Keratinocyte (primary cell): ENCODE data around the gene MMP14. TPM values are rescaled to one million over a fixed set of nuclear protein-coding genes. Genes with fewer than 3 reads are reported as not detected.
A peak's percentile ranks its signal among the peaks of the same experiment; 100 is the strongest.

Experiments used
- DNase-seq: peaks from one replicate; pipeline ENCODE4 v3.0.0-alpha.2; 2011; ENCODE audit warnings: low read depth, missing footprints, low spot score
- FAIRE-seq: peaks from 2 replicates; lab custom pipeline; 2011; peaks lifted over from hg19 to GRCh38; lab: Jason Lieb, UNC
- H2AFZ ChIP-seq: 2 replicates; pipeline ENCODE4 v1.6.0; 2012; ENCODE audit warnings: low read length, control low read depth, inconsistent platforms; ENCODE audit not compliant: control insufficient read depth
- H3K27ac ChIP-seq: 2 replicates; pipeline ENCODE4 v1.5.1; 2011; ENCODE audit warnings: low read length; ENCODE audit not compliant: control insufficient read depth, insufficient read depth
- H3K27me3 ChIP-seq: 3 replicates; pipeline ENCODE4 v1.6.0; 2011; ENCODE audit warnings: low read length; ENCODE audit not compliant: control insufficient read depth, insufficient read depth; ENCODE audit errors: extremely low read depth
- H3K36me3 ChIP-seq, 2 experiments: 2 replicates in 1 of 2; 3 replicates in 1 of 2; pipeline ENCODE4 v1.5.1; 2011; ENCODE audit warnings: low read length in 2 of 2, mild to moderate bottlenecking in 1 of 2; ENCODE audit not compliant: control insufficient read depth in 2 of 2, insufficient read depth in 2 of 2; ENCODE audit errors: extremely low read depth in 1 of 2
- H3K4me1 ChIP-seq: 3 replicates; pipeline ENCODE4 v1.5.1; 2011; ENCODE audit warnings: low read length; ENCODE audit not compliant: control insufficient read depth, insufficient read depth; ENCODE audit errors: extremely low read depth
- H3K4me2 ChIP-seq: 3 replicates; pipeline ENCODE4 v1.6.0; 2011; ENCODE audit warnings: low read depth, low read length; ENCODE audit not compliant: control insufficient read depth, insufficient read depth; ENCODE audit errors: extremely low read depth
- H3K4me3 ChIP-seq, 3 experiments: fragments of 200-600 bp in 1 of 3; sonication (generic) in 1 of 3; 2 replicates in 2 of 3; 3 replicates in 1 of 3; pipeline ENCODE4 v1.5.1; 2011 to 2016; ENCODE audit warnings: low read length in 3 of 3, mild to moderate bottlenecking in 3 of 3, control low read depth in 2 of 3, inconsistent platforms in 1 of 3, low read depth in 1 of 3, mixed read lengths in 1 of 3, mixed run types in 1 of 3, moderate library complexity in 1 of 3; ENCODE audit not compliant: control insufficient read depth in 2 of 3, insufficient read depth in 2 of 3; ENCODE audit errors: extremely low read depth in 1 of 3
- H3K79me2 ChIP-seq: 2 replicates; pipeline ENCODE4 v1.6.0; 2012; ENCODE audit warnings: low read length; ENCODE audit not compliant: control insufficient read depth, insufficient read depth
- H3K9ac ChIP-seq: 3 replicates; pipeline ENCODE4 v1.6.0; 2011; ENCODE audit warnings: low read length; ENCODE audit not compliant: control insufficient read depth, insufficient read depth; ENCODE audit errors: extremely low read depth
- H3K9me1 ChIP-seq: 3 replicates; pipeline ENCODE4 v1.6.0; 2011; ENCODE audit warnings: low read length; ENCODE audit not compliant: control insufficient read depth, insufficient read depth; ENCODE audit errors: extremely low read depth
- H3K9me3 ChIP-seq: 2 replicates; pipeline ENCODE4 v1.5.1; 2012; ENCODE audit warnings: low read depth, low read length; ENCODE audit not compliant: control insufficient read depth
- H4K20me1 ChIP-seq: 3 replicates; pipeline ENCODE4 v1.6.0; 2011; ENCODE audit warnings: low read length; ENCODE audit not compliant: control insufficient read depth, insufficient read depth; ENCODE audit errors: extremely low read depth
- CTCF ChIP-seq, 3 experiments: IDR thresholded peaks in 1 of 3; conservative IDR thresholded peaks in 1 of 3; optimal IDR thresholded peaks in 1 of 3; 2 replicates in 2 of 3; 3 replicates in 1 of 3; pipeline versions ENCODE3 to v1.5.1; 2011; ENCODE audit warnings: low read length in 3 of 3, mild to moderate bottlenecking in 3 of 3, moderate library complexity in 2 of 3, control low read depth in 1 of 3, inconsistent platforms in 1 of 3; ENCODE audit not compliant: insufficient read depth in 2 of 3; ENCODE audit errors: extremely low read depth in 1 of 3
- EZH2 ChIP-seq: IDR thresholded peaks from one replicate; pipeline ENCODE4 v1.6.1; 2012; ENCODE audit warnings: inconsistent platforms, mild to moderate bottlenecking, low read length, moderate library complexity
- dilution Hi-C: fragments of 300-500 bp; cut with MboI; formaldehyde crosslinking; loops from one replicate; pipeline ENCODE4 v1.7.0; 2020; ENCODE audit warnings: low sequenced_read_pairs; ENCODE audit not compliant: extremely low pct_ligation_motif_present
- polyA plus RNA-seq, 5 experiments: library from polyadenylated mRNA; depleted of rRNA in 3 of 5; stranded (reverse) in 3 of 5; stranded (forward) in 1 of 5; unstranded in 1 of 5; fragments of >200 nt; gene quantifications; 1 replicate in 1 of 5; 2 replicates in 3 of 5; 3 replicates in 1 of 5; pipeline versions ENCODE4 v1.2.1 to v1.2.3, GENCODE V29; 2011 to 2012; ENCODE audit warnings: missing spikeins in 2 of 5, low read depth in 1 of 5, low replicate concordance in 1 of 5

MMP14 gene
- polyA plus RNA-seq, 1 donor (not counting 4 experiments of a cell fraction or from before 2014, with no cell fraction given), result 185 TPM

GRCh38 chr14:22848351-22849164 lies 12.2 kb downstream of the MMP14 start:
- Histone ChIP-seq H3K27me3 (no peaks in the 10 kb centered on the region), H3K9me1 (no peaks in the 10 kb centered on the region), H3K4me1 (peaks cover 77% of the 10 kb centered on the region), H3K9ac (peak overlapping the region; percentile 67), H4K20me1 (no peaks in the 10 kb centered on the region), H3K9me3 (no peaks in the 10 kb centered on the region), H3K27ac (peak overlapping the region; percentile 84), H3K36me3 (peaks cover 28 to 34% of the 10 kb centered on the region in 2 experiments), H3K4me3 (peak overlapping the region in 1 of 3 experiments; percentile 18), H3K79me2 (peaks cover 13% of the 10 kb centered on the region), H2AFZ (no peak overlapping the region), H3K4me2 (peak overlapping the region; percentile 69)
- no peak for DNase-seq
- dilution Hi-C loops, result no loop called here
- peak; percentile 67 for FAIRE-seq
- TF ChIP-seq EZH2, result no peak
- no peak for TF ChIP-seq CTCF (optimal IDR thresholded peaks at IDR 0.05 in 1 of 3, IDR thresholded peaks at IDR 0.05 in 1 of 3, conservative IDR thresholded peaks at IDR 0.05 in 1 of 3; ENCODE audit: extremely low read depth in 1 of 3, insufficient read depth in 2 of 3, low read length in 3 of 3)

GRCh38 chr14:22849212-22849819 lies 12.9 kb downstream of the MMP14 start:
- Histone ChIP-seq H3K36me3 (peaks cover 26 to 27% of the 10 kb centered on the region in 2 experiments), H3K27ac (peak overlapping the region; percentile 84), H3K9me3 (no peaks in the 10 kb centered on the region), H2AFZ (no peak overlapping the region), H3K4me3 (no peak overlapping the region), H3K4me1 (peaks cover 77% of the 10 kb centered on the region), H3K27me3 (no peaks in the 10 kb centered on the region), H4K20me1 (no peaks in the 10 kb centered on the region), H3K9ac (peak overlapping the region; percentile 67), H3K79me2 (peaks cover 9% of the 10 kb centered on the region), H3K9me1 (no peaks in the 10 kb centered on the region), H3K4me2 (peak overlapping the region; percentile 69)
- DNase-seq, result no peak
- dilution Hi-C loops, result no loop called here
- TF ChIP-seq CTCF (optimal IDR thresholded peaks at IDR 0.05 in 1 of 3, IDR thresholded peaks at IDR 0.05 in 1 of 3, conservative IDR thresholded peaks at IDR 0.05 in 1 of 3; ENCODE audit: extremely low read depth in 1 of 3, insufficient read depth in 2 of 3, low read length in 3 of 3), result no peak
- FAIRE-seq, result no peak
